Measurements from ENCODE around the gene ADGRD2. TPM values are rescaled to one million over a fixed set of nuclear protein-coding genes. Genes with fewer than 3 reads are reported as not detected.

The ADGRD2 gene
- total and polyA plus RNA-seq, 9 of the 15 experiments (the other 6 are each of a cell fraction or from before 2014, with no cell fraction given): not detected

DNA sequence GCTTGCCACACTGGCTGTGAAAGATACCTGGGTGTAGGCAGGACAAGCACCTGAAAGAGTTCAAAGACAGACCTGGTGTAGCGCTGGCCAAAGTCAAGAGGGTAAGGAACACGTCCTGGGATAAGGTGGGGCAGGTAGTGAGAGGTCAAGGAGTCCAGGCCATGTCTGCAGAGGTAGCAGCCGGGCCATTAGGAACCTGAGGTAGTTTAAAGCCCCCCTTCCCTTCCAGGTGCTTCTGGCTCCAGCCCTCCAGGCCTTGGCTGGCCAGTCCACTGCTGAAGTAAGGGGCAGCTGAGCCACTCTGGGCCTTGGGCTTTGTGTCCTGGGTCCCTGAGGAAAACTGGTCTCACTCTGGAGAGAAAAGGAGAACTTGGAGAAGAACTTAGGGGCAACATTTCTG is 70.9 kb downstream of the ADGRD2 start:
- WGBS (ENCODE audit: insufficient coverage, low coverage, missing lambda C conversion rate): 89% methylated on average over 3 of the region's 3 CpGs

More for the DNA sequence above, 70.9 kb downstream of the ADGRD2 start:
- Histone ChIP-seq H3K4me2 (ENCODE audit: insufficient read depth, low read length) (no peak overlapping the region), H3K9me3 (replicated peaks; ENCODE audit: control insufficient read depth, insufficient read depth, low read depth, low read length) (no peaks in the 10 kb centered on the region), H3K27ac (ENCODE audit: extremely low read depth, low read depth, low read length) (no peak overlapping the region), H3K4me3 (no peak overlapping the region), H3K9ac (ENCODE audit: insufficient read depth in 1 of 2, low read depth in 2 of 2, low read length in 2 of 2) (no peak overlapping the region), H3K27me3 (ENCODE audit: control insufficient read depth in 2 of 2, insufficient read depth in 2 of 2, low read length in 2 of 2) (no peaks in the 10 kb centered on the region), H3K9me1 (ENCODE audit: control insufficient read depth, insufficient read depth, low read length) (no peaks in the 10 kb centered on the region), H3K36me3 (ENCODE audit: control insufficient read depth, insufficient read depth, low read length) (peaks cover 50% of the 10 kb centered on the region), H2AFZ (ENCODE audit: low read depth, low read length) (no peak overlapping the region), H4K20me1 (replicated peaks; ENCODE audit: control insufficient read depth, insufficient read depth, low read length) (no peaks in the 10 kb centered on the region), H3K79me2 (ENCODE audit: control insufficient read depth, insufficient read depth, low read length) (no peaks in the 10 kb centered on the region), H3K4me1 (replicated peaks in 1 of 2; ENCODE audit: control insufficient read depth in 2 of 2, insufficient read depth in 2 of 2, low read length in 2 of 2) (no peaks in the 10 kb centered on the region)
- FAIRE-seq (no peak), DNase-seq (ENCODE audit: extremely low read depth in 1 of 4, low spot score in 3 of 4) (no peak), ATAC-seq (no peak)
- ChIA-PET POLR2A (no interaction called here), CTCF (ENCODE audit: low intra/inter-chr PET ratio) (no interaction called here)
- BruUV-seq (replicated peaks): no TSS peak
- in situ Hi-C loops (cut with MboI): no loop called here
- no peak for TF ChIP-seq ZNF778 (CRISPR knock-in tag; IDR thresholded peaks at IDR 0.05)
- no peak for TF ChIP-seq ZNF584 (CRISPR knock-in tag; IDR thresholded peaks at IDR 0.05; ENCODE audit: low read depth)
- TF ChIP-seq CHD1 (IDR thresholded peaks at IDR 0.05; ENCODE audit: low read length): no peak
- no peak for TF ChIP-seq DPF2 (IDR thresholded peaks at IDR 0.05)
- no peak for TF ChIP-seq ZNF175 (CRISPR knock-in tag; IDR thresholded peaks at IDR 0.05; ENCODE audit: low read depth)
- no peak for TF ChIP-seq PTBP1 (IDR thresholded peaks at IDR 0.05; ENCODE audit: low read depth, low read length)
- no peak for TF ChIP-seq POLR2G (IDR thresholded peaks at IDR 0.05; ENCODE audit: low read depth, low read length)
- TF ChIP-seq HNRNPK (IDR thresholded peaks at IDR 0.05; ENCODE audit: low read depth, low read length, poor library complexity, severe bottlenecking): no peak
- TF ChIP-seq ZNF561 (CRISPR knock-in tag; conservative IDR thresholded peaks at IDR 0.05): no peak
- no peak for TF ChIP-seq YY1 (IDR thresholded peaks at IDR 0.05; ENCODE audit: borderline replicate concordance in 1 of 3, control insufficient read depth in 1 of 3, extremely low read depth in 1 of 3, insufficient read depth in 3 of 3, insufficient read length in 1 of 3, insufficient replicate concordance in 2 of 3, low read depth in 1 of 3, low read length in 2 of 3)
- TF ChIP-seq, protein P1, sequence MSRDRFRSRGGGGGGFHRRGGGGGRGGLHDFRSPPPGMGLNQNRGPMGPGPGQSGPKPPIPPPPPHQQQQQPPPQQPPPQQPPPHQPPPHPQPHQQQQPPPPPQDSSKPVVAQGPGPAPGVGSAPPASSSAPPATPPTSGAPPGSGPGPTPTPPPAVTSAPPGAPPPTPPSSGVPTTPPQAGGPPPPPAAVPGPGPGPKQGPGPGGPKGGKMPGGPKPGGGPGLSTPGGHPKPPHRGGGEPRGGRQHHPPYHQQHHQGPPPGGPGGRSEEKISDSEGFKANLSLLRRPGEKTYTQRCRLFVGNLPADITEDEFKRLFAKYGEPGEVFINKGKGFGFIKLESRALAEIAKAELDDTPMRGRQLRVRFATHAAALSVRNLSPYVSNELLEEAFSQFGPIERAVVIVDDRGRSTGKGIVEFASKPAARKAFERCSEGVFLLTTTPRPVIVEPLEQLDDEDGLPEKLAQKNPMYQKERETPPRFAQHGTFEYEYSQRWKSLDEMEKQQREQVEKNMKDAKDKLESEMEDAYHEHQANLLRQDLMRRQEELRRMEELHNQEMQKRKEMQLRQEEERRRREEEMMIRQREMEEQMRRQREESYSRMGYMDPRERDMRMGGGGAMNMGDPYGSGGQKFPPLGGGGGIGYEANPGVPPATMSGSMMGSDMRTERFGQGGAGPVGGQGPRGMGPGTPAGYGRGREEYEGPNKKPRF (IDR thresholded peaks at IDR 0.05; ENCODE audit: low read depth, low read length): no peak
- TF ChIP-seq ZNF512 (tag; IDR thresholded peaks at IDR 0.05): no peak
- no peak for TF ChIP-seq KHSRP (IDR thresholded peaks at IDR 0.05)
- TF ChIP-seq ZFPM2 (CRISPR knock-in tag; IDR thresholded peaks at IDR 0.05): no peak
- TF ChIP-seq PHB (CRISPR knock-in tag; IDR thresholded peaks at IDR 0.05): no peak
- intact Hi-C loops (cut with micrococcal nuclease): no loop called here

All from K562 (cell line).